Panc1 (cell line): Measurements from ENCODE around the gene CDKAL1. TPM values are rescaled to one million over a fixed set of nuclear protein-coding genes. Genes with fewer than 3 reads are reported as not detected.
A peak's percentile ranks its signal among the peaks of the same experiment; 100 is the strongest.
"Not testable (repeated sequence)": the region's sequence is repeated elsewhere in the genome, so short reads cannot be mapped to it uniquely, and the experiment has no call there.

Experiments used
- ATAC-seq: fragments of 200-7000 bp; cut with Tn5 transposase; 2 replicates; pipeline ENCODE4 v1.9.1; 2020; ENCODE audit warnings: mild to moderate bottlenecking, moderate library complexity
- BruUV-seq: library from RNA; stranded (reverse); fragments of 400-500 nt; replicated peaks from 2 replicates; lab custom pipeline; 2021; lab: Mats Ljungman, UMichigan
- CTCF ChIA-PET: fragments of 300-600 bp; sonication (Branson Sonifier 250); formaldehyde crosslinking; loops from one replicate; lab custom pipeline; 2022; ENCODE audit warnings: antibody characterized with exemption; lab: Charles Lee
- POLR2A ChIA-PET: fragments of 300-600 bp; sonication (Branson Sonifier 250); formaldehyde crosslinking; loops from one replicate; lab custom pipeline; 2022; ENCODE audit warnings: antibody characterized with exemption; lab: Charles Lee
- DNase-seq: peaks from one replicate; pipeline ENCODE4 v3.0.0-alpha.2; 2010; ENCODE audit warnings: low read depth, low spot score
- H3K27ac ChIP-seq: 2 replicates; pipeline ENCODE4 v1.5.1; 2011; ENCODE audit warnings: mild to moderate bottlenecking, low read length, inconsistent platforms
- H3K27me3 ChIP-seq: fragments of 200-500 bp; sonication (Bioruptor generic); 2 replicates; pipeline ENCODE4 v1.6.0; 2014; ENCODE audit warnings: low read length, inconsistent platforms; ENCODE audit not compliant: control insufficient read depth, insufficient read depth
- H3K36me3 ChIP-seq: fragments of 200-500 bp; sonication (Bioruptor generic); 2 replicates; pipeline ENCODE4 v1.5.1; 2014; ENCODE audit warnings: inconsistent platforms, mild to moderate bottlenecking, low read length, moderate library complexity; ENCODE audit not compliant: control insufficient read depth, insufficient read depth
- H3K4me1 ChIP-seq: 2 replicates; pipeline ENCODE4 v1.5.1; 2011; ENCODE audit warnings: inconsistent platforms, mild to moderate bottlenecking, low read length, moderate library complexity; ENCODE audit not compliant: control insufficient read depth, insufficient read depth
- H3K4me3 ChIP-seq, 2 experiments: 2 replicates each; pipeline ENCODE4 v1.5.1; 2011 to 2012; ENCODE audit warnings: low read depth in 2 of 2, low read length in 2 of 2, mild to moderate bottlenecking in 2 of 2, inconsistent platforms in 1 of 2, moderate library complexity in 1 of 2
- H3K9me3 ChIP-seq: fragments of 200-500 bp; sonication (Bioruptor generic); 2 replicates; pipeline ENCODE4 v1.5.1; 2014; ENCODE audit warnings: low read depth, mild to moderate bottlenecking, inconsistent platforms, low read length, moderate library complexity; ENCODE audit not compliant: control insufficient read depth, insufficient read depth
- POLR2AphosphoS5 ChIP-seq: IDR thresholded peaks from 2 replicates; pipeline ENCODE4 v1.6.1; 2012; ENCODE audit warnings: mild to moderate bottlenecking, low read depth, low read length, moderate library complexity
- SIN3A ChIP-seq: IDR thresholded peaks from 2 replicates; pipeline ENCODE4 v1.6.1; 2012; ENCODE audit warnings: low read depth, mild to moderate bottlenecking, low read length, moderate library complexity, borderline replicate concordance; ENCODE audit not compliant: insufficient read depth
- TCF7L2 ChIP-seq: IDR thresholded peaks from 2 replicates; pipeline ENCODE4 v1.6.1; 2011; ENCODE audit warnings: mild to moderate bottlenecking, low read depth, low read length, inconsistent platforms
- in situ Hi-C: cut with HindIII; loops from 2 replicates; pipeline ENCODE4 v1.10.0; 2016; ENCODE audit warnings: low sequenced_read_pairs, low pct_unique_long_range_greater_than_20kb
- intact Hi-C: fragments of 100-400 bp; cut with micrococcal nuclease; formaldehyde crosslinking; loops from one replicate; pipeline ENCODE4 v1.10.0; 2022; ENCODE audit not compliant: unreplicated experiment
- total RNA-seq: library from RNA; stranded (reverse); gene quantifications from one replicate; pipeline ENCODE4 v1.2.1, GENCODE V29; 2021; ENCODE audit not compliant: unreplicated experiment
- TF ChIP-seq, protein P1 (sequence below), 2 experiments: IDR thresholded peaks; 2 replicates each; pipeline ENCODE4 v1.6.1; 2011 to 2012; ENCODE audit warnings: low read depth in 2 of 2, control low read depth in 1 of 2, low read length in 1 of 2, mild to moderate bottlenecking in 1 of 2, moderate library complexity in 1 of 2; ENCODE audit not compliant: insufficient read depth in 1 of 2
- TF ChIP-seq, protein P2 (sequence below): fragments of 450-650 bp; IDR thresholded peaks from 2 replicates; pipeline ENCODE4 v1.5.1; 2017; ENCODE audit warnings: mild to moderate bottlenecking

Gene CDKAL1
- total RNA-seq, 1 experiment from 2014 or later: 14.5 TPM

DNA sequence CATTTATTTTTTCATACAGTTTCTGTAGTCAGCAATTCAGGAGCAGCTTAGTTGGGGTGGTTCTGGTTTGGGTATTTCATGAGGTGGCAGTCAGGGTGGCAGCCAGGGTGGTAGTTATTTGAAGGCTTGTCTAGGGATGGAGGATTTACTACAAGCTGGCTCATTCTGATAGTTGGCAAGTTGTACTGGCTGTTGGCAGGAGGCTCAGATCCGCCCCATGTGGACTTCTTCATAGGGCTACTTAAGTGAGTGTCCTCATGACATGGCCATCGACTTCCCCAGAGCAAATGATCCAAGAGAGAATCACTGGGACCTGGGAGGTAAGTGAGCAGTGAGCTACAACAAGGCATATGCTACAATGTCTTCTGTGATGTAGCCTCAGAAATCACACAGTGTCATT is 22.4 kb upstream of the CDKAL1 start:
- BruUV-seq: no TSS peak
- H3K4me3 ChIP-seq: no peak overlapping the region
- H3K9me3 ChIP-seq: no peaks in the 10 kb centered on the region
- in situ Hi-C loops: no loop called here
- H3K4me1 ChIP-seq: no peaks in the 10 kb centered on the region
- no peaks in the 10 kb centered on the region for H3K27me3 ChIP-seq
- CTCF ChIA-PET: no interaction called here
- POLR2A ChIA-PET: no interaction called here
- DNase-seq (no peak), ATAC-seq (no peak)
- H3K36me3 ChIP-seq: no peaks in the 10 kb centered on the region
- intact Hi-C loops: no loop called here
- no peak overlapping the region for H3K27ac ChIP-seq
- TF ChIP-seq, protein P1, sequence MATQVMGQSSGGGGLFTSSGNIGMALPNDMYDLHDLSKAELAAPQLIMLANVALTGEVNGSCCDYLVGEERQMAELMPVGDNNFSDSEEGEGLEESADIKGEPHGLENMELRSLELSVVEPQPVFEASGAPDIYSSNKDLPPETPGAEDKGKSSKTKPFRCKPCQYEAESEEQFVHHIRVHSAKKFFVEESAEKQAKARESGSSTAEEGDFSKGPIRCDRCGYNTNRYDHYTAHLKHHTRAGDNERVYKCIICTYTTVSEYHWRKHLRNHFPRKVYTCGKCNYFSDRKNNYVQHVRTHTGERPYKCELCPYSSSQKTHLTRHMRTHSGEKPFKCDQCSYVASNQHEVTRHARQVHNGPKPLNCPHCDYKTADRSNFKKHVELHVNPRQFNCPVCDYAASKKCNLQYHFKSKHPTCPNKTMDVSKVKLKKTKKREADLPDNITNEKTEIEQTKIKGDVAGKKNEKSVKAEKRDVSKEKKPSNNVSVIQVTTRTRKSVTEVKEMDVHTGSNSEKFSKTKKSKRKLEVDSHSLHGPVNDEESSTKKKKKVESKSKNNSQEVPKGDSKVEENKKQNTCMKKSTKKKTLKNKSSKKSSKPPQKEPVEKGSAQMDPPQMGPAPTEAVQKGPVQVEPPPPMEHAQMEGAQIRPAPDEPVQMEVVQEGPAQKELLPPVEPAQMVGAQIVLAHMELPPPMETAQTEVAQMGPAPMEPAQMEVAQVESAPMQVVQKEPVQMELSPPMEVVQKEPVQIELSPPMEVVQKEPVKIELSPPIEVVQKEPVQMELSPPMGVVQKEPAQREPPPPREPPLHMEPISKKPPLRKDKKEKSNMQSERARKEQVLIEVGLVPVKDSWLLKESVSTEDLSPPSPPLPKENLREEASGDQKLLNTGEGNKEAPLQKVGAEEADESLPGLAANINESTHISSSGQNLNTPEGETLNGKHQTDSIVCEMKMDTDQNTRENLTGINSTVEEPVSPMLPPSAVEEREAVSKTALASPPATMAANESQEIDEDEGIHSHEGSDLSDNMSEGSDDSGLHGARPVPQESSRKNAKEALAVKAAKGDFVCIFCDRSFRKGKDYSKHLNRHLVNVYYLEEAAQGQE (IDR thresholded peaks at IDR 0.05; ENCODE audit: insufficient read depth in 1 of 2, low read depth in 2 of 2, low read length in 1 of 2): no peak
- TF ChIP-seq SIN3A (no peak), TCF7L2 (no peak), POLR2AphosphoS5 (no peak)
- TF ChIP-seq, protein P2, sequence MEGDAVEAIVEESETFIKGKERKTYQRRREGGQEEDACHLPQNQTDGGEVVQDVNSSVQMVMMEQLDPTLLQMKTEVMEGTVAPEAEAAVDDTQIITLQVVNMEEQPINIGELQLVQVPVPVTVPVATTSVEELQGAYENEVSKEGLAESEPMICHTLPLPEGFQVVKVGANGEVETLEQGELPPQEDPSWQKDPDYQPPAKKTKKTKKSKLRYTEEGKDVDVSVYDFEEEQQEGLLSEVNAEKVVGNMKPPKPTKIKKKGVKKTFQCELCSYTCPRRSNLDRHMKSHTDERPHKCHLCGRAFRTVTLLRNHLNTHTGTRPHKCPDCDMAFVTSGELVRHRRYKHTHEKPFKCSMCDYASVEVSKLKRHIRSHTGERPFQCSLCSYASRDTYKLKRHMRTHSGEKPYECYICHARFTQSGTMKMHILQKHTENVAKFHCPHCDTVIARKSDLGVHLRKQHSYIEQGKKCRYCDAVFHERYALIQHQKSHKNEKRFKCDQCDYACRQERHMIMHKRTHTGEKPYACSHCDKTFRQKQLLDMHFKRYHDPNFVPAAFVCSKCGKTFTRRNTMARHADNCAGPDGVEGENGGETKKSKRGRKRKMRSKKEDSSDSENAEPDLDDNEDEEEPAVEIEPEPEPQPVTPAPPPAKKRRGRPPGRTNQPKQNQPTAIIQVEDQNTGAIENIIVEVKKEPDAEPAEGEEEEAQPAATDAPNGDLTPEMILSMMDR: no peak

DNA sequence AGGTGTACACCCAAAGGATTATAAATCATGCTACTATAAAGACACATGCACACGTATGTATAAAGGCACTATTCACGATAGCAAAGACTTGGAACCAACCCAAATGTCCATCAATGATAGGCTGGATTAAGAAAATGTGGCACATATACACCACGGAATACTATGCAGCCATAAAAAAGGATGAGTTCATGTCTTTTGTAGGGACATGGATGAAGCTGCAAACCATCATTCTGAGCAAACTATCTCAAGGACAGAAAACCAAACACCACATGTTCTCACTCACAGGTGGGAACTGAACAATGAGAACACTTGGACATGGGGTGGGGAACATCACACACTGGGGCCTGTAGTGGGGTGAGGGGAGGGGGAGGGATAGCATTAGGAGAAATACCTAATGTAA is 9.0 kb upstream of the CDKAL1 start:
- POLR2A ChIA-PET, BruUV-seq, H3K9me3 ChIP-seq, ATAC-seq, H3K27me3 ChIP-seq, H3K36me3 ChIP-seq, CTCF ChIA-PET, H3K27ac ChIP-seq, in situ Hi-C loops, DNase-seq, H3K4me3 ChIP-seq, H3K4me1 ChIP-seq: not testable (repeated sequence)
- intact Hi-C loops: loop anchor here (5.0 kb wide), 1 partner anchor 433 kb away; no protein-coding TSS in a partner anchor

DNA sequence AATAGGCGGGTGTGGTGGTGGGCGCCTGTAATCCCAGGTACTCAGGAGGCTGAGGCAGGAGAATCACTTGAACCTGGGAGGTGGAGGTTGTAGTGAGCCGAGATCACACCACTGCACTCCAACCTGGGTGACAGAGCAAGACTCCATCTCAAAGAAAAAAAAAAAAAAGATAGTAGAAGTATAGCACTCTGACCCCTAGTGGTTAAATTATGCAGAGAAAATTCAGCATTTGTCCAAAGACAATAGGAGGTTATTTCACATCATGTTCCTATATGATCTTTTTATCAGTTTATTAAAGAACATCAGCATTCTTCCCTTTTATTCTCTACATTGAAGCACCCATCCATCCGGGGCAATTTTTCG is 5.2 kb upstream of the CDKAL1 start:
- H3K27ac ChIP-seq, H3K27me3 ChIP-seq, H3K9me3 ChIP-seq, H3K4me1 ChIP-seq, CTCF ChIA-PET, H3K36me3 ChIP-seq, POLR2A ChIA-PET, BruUV-seq, DNase-seq, in situ Hi-C loops: not testable (repeated sequence)
- TF ChIP-seq, protein P2: peak; percentile 62
- intact Hi-C loops: loop anchor here (1.0 to 5.0 kb wide), 2 partner anchors 238 to 437 kb away; no protein-coding TSS in a partner anchor
- peak overlapping the region in 1 of 2 experiments; percentile 47; a peak in 3 of 4 replicates for H3K4me3 ChIP-seq
- ATAC-seq: peak; percentile 61
